SIG-M5 (cell line): ENCODE measurements around the gene GAS6.
"Not testable (repeated sequence)": the region's sequence is repeated elsewhere in the genome, so short reads cannot be mapped to it uniquely, and the experiment has no call there.

Experiments
- DNase-seq: peaks from one replicate; lab custom pipeline; 2025; lab: John Stamatoyannopoulos, UW

Gene GAS6

GRCh38 chr13:113806104-113806471 is 57.8 kb downstream of the GAS6 start:
- no peak for DNase-seq

- no peak for DNase-seq
These were observed 58.3 kb downstream of the GAS6 start for GRCh38 chr13:113805431-113806103.

- no peak for DNase-seq
These were observed 59.0 kb downstream of the GAS6 start for GRCh38 chr13:113804703-113805430.

- DNase-seq, result no peak
These were observed 59.7 kb downstream of the GAS6 start for GRCh38 chr13:113804017-113804702.

GRCh38 chr13:113803409-113804016 is 60.4 kb downstream of the GAS6 start:
- DNase-seq, result no peak

- no peak for DNase-seq
These were observed 61.1 kb downstream of the GAS6 start for GRCh38 chr13:113802761-113803160.

- DNase-seq, result no peak
These were observed 61.8 kb downstream of the GAS6 start for GRCh38 chr13:113802090-113802531.

- DNase-seq, result no peak
These were observed 62.5 kb downstream of the GAS6 start for GRCh38 chr13:113801289-113801961.

GRCh38 chr13:113800576-113800926 is 63.3 kb downstream of the GAS6 start:
- DNase-seq, result no peak

GRCh38 chr13:113798200-113798811 is 65.6 kb downstream of the GAS6 start:
- no peak for DNase-seq

- DNase-seq, result no peak
These were observed 66.8 kb downstream of the GAS6 start for GRCh38 chr13:113796964-113797676.

- no peak for DNase-seq
These were observed 67.5 kb downstream of the GAS6 start for GRCh38 chr13:113796211-113796963.

GRCh38 chr13:113795362-113795761 is 68.5 kb downstream of the GAS6 start:
- DNase-seq, result not testable (repeated sequence)

- no peak for DNase-seq
These were observed 69.1 kb downstream of the GAS6 start for GRCh38 chr13:113794764-113795173.

GRCh38 chr13:113794086-113794485 is 69.8 kb downstream of the GAS6 start:
- DNase-seq, result no peak

- DNase-seq, result no peak
These were observed 70.2 kb downstream of the GAS6 start for GRCh38 chr13:113793718-113794085.

- no peak for DNase-seq
These were observed 70.8 kb downstream of the GAS6 start for GRCh38 chr13:113792886-113793717.

- DNase-seq, result no peak
These were observed 71.6 kb downstream of the GAS6 start for GRCh38 chr13:113792236-113792770.

GRCh38 chr13:113791761-113792160 is 72.1 kb downstream of the GAS6 start:
- no peak for DNase-seq
